HG03196 (cell line): ENCODE results near the gene CFAP65.

Source experiments
- ATAC-seq: cut with Tn5 transposase; IDR thresholded peaks from one replicate; pipeline ENCODE4 v1.9.1; 2021; ENCODE audit not compliant: unreplicated experiment

Gene CFAP65

DNA sequence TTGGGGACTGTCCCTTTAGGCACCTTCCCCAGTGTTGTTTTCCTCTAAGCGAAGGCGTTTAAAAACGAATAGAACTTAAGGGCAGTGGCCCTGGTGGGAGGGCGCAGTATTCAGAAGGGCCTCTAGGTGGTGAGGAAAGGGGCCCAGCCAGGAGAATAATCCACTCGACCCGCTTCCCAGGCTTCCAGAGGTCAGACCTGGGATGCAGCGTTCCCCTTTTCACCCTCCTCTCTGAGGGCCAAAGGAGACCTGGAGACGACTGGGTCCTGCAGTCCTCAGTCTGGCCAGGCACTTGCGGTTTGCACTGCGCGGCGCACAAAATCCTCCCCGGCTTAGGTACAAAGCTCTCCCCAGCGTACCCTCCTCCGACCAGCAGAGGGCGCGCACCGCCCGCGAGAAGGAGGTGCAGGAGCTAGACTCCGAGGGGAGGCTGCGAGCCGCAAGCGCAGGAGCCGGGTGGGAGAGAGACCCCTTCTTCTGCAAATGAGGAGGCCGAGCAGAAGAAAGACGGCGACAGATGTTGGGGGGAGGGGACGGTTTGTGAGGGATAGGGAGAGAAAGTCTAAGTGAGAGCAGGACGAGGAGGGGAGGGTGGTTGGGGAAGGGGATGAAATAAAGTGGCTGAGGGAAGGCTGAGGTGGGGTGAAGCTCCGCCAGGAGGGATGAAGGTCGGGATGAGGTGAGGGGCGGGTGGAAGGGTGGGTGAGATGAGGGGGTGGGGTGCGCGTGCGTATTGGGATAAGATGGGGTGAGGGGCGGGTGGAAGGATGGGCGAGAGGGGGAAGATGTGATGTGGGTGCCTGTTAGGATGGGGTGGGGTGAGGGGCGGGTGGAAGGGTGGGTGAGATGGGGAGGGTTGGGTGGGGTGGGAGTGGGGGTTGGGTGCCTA lies 61.2 kb downstream of the CFAP65 start:
- peak; percentile 92 for ATAC-seq

DNA sequence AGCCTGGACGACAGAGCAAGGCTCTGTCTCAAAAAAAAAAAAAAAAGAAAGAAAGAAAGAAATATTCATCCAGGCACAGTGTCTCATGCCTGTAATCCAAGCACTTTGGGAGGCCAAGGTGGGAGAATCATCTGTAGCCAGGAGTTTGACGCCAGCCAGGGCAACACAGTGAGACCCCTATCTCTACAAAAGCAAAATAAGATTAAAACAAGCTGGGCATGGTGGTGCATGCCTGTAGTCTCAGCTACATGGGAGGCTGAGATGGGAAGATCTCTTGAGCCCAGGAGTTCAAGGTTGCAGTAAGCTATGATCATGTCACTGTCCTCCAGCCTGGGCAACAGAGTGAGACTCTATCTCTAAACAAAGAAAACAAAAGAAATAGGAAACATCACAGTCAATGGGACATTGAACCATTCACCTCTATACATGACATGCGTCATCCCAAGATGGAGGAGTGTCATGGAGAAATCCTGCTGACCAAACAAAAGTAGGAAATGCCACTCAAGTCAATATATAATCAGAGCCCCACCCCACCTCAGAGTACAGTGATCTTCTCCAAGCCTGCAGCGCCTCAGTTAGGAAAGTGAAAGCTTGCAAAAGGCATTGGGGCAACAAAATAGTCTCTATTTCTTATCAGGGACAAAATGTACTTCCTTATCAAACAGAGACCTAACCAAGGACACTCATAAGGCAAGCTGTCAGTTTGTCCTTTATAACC lies 66.1 kb downstream of the CFAP65 start:
- ATAC-seq: no peak

DNA sequence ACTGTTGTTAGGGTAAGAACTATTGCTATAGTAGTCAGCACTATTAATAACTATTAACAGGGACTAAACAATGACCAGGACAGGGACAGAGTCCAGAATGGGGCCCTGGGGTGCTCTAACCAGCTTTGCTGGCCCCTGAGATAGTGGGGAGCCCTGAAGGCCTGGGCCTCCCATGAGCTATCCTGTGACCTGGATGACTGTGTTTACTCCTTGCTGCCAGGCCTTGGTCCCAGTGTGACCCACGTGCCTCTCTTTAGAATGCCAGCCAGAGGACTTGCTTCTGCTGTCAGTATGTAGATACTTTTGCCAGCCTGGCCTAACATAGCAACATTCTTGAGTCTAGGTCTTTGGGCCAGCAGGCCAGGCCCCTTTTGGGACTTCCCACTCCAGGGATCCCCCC lies 70.4 kb downstream of the CFAP65 start:
- no peak for ATAC-seq

DNA sequence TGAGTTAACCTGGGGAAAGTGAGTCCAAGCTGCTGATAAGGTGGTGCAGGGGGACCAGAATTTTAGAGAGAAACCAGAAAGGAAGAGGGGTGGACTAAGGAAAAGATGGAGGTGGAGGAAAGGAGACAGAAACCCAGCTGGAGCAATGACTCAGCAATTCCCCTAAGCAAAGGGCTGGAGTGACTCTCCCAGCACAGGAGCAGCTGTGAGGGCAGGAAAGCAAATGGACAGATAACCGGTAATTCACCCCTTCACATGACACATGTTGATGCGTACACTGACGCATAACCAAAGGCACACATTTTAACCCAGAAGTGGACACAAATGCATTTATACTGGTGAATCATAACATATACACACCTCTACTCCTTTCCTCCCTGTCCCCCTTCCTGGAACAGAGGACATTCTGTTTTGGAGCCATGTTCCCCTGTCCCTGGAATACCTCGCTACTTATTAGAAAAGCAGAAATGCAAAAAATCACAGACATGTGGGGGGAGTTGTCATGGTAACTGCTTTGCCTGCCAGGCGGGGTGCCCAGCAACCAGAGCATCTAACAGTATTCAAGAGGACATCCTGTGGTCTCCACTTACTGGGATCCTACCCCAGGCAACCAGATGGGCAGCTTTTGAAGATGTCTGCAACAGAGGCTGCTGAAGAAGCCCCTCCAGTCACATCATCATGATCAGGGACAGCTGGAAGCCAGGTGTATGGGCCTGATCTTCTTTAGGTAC lies 77.1 kb downstream of the CFAP65 start:
- ATAC-seq: no peak

DNA sequence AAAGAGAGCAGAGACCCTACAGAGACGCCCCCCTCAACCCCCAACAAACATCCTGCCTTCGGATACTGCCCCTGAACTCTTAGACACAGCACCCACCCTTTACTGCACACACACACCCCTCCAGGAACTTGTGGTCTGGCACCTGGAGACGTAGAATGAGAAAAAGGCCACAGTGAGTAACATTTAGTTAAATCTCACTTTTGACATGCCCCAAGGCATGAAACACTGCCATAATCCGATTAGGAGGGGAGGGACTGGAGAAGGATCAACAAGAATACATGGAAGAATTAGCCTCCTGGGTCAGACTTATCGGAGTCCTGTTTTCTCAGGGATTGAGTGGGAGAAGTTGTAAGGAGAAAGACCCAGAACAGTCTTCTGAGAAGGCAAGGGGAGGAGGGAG lies 77.7 kb downstream of the CFAP65 start:
- no peak for ATAC-seq

DNA sequence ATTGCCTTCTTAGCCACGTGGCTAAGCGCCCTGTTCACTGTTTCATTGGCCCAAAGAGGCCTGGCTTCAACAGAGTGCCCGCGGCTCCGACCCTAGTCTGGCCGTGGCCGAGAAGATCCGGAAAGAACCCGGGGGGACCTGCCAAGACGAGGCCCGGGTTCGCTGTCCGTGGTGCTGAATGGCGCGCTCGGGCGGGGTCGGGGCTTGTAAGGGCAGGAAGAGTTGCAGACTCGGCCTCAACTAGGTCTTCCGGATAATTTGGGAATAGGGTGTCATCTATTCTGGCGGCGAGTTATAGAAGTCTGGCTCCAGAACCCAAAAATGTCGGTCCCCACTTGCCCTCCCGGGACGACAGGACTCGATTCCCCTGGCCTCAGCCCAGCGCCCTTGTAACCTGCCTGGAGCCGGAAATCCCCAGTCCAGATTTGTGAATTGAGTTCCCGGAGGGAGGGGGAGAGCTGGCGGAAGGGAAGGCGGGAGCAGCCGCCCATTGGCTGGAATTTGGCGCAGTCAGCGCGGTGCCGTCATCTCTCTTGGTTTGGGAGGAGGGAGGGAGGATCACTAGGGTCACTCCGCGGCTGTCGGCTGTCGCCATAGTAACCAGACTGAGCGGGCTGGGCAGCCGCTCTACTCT lies 78.3 kb downstream of the CFAP65 start:
- no peak for ATAC-seq

DNA sequence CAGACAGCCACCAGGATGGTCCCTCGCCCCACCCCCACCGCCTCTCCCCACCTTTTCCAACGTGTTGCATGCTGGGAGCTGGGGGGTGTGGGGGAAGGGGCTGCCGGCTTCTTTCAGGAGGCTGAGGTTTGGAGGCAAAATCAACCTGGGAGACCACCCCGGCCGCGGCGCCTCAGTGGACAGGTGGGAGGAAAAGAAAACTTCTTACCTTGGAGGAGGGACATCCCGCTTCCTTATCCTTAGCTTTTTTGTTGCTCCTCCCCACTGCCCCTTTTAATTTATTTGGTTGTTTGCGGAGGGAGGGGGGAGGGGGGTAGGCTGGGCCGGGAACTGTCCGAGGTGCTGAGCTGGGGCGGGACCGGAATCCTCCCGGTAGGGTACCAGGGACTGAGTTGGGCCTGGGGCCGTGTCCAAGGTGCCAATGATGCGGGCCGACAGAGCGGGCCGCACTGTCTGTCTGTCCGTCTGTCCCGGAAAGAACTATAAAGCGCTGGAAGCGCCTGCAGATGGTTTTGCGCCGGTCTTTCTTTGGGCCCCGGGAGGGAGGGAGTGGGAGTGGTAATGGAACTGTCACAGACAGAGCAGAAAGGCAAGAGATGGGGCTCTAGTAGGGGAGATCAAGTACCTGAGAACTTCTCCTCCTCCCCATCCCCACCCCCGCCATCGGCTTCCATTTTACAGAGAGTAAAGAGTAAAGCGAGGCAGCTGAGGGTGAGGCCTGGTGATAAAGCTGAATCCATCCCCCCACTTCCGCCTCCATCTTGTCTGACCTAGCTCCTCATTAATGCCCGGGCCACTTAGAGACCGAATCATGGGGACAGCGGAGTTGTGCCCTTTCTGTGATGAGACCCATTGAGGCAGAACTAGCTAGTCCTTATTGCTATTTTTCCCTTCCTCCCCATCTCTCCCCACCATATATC lies 79.4 kb downstream of the CFAP65 start:
- no peak for ATAC-seq

DNA sequence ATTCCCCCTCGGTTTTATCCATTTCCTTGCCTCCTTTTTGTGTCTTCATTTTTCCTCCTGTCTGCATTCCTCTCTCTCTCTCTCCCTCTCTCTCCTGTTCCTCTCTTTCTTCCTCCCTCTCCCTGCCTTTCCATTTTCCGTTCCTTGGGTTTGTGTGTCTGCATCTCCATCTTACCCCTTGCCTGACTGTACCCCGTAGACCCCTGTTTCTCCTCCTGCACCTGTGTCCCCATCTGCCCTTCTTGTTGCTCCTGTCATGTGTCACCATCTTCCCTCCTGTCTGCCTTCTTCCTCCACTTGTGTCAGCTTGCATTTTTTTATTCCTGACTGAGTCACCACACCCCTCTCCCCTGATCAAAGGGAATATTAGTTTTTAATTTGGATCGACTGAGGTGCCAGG lies 80.1 kb downstream of the CFAP65 start:
- ATAC-seq: no peak

DNA sequence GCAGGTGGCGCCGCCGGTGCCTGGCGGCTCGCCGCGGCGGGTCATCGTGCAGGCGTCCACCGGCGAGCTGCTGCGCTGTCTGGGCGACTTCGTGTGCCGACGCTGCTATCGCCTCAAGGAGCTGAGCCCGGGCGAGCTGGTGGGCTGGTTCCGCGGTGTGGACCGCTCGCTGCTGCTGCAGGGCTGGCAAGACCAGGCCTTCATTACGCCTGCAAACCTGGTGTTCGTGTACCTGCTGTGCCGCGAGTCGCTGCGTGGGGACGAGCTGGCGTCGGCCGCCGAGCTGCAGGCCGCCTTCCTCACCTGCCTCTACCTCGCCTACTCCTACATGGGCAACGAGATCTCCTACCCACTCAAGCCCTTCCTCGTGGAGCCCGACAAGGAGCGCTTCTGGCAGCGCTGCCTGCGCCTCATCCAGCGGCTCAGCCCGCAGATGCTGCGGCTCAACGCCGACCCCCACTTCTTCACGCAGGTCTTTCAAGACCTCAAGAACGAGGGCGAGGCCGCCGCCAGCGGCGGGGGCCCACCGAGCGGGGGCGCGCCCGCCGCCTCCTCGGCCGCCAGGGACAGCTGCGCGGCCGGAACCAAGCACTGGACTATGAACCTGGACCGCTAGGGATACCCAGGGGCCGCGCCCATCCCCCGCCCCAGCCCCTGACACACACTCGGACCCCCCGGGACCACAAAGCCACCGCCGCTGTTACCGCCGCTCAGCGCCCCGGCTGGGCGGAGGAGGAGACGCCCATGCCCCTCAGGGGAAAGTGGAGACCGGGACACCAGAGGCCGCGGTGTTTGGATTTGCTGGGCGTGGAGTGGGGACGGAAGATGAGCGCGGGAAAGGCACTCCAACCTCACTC lies 80.8 kb downstream of the CFAP65 start:
- no peak for ATAC-seq

DNA sequence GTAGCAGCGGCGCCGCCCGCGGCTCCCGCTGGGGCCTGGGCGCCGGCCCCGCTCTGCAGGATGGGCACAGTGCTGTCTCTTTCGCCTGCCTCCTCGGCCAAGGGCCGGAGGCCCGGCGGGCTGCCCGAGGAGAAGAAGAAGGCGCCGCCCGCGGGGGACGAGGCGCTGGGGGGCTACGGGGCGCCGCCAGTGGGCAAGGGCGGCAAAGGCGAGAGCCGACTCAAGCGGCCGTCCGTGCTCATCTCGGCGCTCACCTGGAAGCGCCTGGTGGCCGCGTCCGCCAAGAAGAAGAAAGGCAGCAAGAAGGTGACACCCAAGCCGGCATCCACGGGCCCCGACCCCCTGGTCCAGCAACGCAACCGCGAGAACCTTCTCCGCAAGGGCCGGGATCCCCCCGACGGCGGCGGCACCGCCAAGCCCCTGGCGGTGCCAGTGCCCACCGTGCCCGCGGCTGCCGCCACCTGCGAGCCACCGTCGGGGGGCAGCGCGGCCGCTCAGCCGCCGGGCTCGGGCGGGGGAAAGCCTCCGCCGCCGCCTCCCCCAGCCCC lies 81.5 kb downstream of the CFAP65 start:
- no peak for ATAC-seq

DNA sequence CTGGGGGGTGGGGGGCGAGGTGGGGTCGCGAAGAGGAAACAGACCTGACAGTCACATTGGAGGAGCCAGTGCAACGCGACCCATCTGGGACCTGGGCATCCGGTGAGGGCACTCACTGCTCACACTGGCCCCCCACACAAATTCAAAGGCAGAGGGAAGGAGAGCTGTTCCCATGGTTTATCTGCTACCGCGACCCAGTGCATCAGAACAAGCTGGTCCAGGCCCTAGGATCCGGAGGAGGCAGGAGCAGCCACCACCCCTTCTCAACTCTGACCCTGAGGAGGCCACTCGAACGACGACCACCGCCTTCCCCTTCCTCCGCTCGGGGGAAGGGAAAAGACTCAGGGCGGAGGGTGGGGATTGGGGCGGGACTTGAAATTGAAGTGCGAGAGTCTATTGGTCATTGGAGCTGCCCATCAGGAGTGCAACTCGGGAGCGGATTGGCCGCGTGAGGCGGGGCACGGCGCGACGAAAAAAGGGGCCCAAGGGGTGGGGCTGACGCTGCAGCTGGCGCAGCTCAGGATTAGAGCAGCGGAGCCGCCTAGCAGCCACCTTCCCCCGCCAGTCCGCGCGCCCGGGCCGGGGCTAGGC lies 82.1 kb downstream of the CFAP65 start, which contains the start of gene CDK5R2:
CDK5R2 (plus strand) TSS at position 526 of the 591 bp plus-strand sequence. CDS start 155 bp downstream, outside the sequence.
- ATAC-seq: peak; percentile 80

DNA sequence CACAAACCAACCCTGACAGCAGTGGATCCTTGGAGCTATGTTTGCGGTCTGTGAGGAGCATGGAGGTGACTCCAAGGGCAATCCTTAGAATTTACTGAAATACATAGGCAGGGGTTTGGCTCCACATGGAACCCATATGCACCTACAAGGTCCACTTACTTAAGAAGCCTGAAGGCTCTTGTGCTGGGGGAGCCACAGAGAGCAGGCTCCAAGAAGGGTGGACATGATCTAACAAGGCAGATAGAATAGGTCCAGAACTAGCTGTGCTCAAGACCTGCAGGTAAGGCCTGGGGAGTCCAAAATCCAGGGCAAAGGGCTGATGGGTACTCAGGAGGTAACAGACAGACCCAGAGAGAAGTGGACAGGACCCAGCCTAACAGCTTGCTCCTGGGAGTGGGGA lies 83.0 kb downstream of the CFAP65 start:
- no peak for ATAC-seq

DNA sequence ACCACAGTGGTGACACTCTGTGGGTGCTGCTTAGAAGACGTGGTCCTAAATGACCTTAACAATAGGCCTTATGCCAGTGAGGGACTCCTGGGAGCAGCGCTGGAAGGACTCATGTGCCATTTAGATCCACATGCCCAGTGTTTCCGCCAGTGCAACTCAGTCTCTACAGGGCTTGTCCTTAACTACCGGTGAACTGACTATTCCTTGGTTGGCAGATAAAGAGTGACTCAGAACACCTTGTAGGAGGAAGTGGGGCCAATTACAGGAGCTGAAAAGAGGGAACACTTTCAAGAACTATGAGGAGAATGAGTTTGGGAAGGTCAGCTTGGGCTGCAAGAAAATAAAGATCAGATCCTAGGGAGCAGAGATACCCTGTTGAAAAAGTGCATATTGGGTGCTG lies 83.6 kb downstream of the CFAP65 start:
- no peak for ATAC-seq

DNA sequence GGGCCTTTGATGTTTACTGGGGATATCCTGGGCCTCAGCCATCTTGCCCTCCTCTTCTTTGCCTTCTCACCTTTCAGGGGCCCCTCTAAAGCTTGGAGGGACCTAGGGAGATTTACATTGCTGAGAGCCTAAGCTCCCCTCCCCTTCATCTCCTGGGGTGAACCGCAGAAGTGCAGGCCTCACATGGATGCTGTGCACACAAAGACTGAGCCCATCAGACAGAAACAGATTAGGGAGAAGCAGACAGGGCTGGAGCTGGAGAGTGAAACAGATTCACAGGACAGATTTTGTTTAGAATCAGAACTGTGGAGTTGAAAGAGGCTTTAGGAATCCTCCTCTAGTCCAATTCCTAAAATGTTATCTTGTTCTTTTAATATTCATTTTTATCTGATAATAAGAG lies 85.3 kb downstream of the CFAP65 start:
- no peak for ATAC-seq

DNA sequence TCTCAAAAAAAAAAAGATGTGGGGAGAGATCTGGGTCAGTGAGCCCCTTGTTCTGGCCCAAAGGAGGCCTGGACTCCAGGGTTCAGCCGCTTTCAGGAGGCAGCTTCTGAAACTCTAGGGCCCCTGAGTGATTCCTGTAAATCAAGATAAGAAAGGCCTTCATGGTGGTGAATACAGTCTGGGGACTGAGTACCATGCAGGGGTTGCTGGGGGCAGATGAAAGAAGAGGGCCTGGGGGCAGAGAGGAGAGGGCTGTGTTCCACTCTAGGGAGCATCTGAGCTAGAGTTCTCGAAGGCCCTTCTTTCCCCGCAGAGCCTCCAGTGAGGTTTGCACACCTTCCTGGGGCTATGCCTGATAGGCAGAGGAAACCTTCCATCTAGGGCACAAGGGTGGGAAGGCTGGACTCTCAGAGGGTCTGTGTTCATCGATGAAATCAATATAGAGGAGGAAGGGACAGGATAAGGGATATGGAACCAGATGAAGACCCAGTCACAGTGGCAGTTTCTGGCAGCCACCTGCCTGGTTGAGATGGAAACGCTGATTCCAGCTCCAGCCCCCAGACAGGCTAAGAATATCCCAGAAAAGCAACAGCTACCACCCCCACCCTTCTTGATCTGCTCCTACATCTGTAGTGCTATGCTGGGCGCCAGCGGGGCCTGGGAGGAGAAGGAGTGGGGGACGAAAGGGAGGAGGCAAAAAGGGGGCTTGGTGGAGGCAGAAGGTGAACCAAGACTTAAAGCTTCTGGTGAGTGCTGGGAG lies 86.6 kb downstream of the CFAP65 start:
- no peak for ATAC-seq

DNA sequence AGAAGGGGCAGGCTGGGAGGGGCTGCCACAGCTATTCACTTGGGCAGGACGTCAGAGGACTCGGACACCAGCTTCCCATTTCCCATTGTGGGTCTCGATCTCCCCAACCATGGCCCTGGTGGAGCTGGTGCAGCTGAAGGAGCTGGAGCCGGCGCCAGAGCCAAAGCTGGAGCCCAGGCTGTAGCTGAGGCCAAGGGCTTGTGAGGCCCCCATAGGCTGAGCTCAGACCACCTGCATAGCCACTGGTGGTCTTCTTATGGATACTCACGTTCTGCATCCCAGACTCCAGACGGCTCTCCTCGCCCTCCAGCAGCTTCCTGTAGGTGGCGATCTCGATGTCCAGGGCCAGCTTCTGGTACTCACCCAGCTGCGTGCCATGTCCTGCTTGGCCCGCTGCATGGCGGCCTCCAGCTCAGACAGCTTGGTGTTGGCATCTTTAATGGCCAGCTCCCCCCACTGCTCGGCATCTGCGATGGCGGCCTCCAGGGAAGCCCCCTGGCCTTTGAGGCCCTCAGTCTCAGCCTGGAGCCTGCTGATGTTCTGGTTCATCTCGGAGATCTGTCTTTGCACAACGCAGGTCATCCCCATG lies 87.9 kb downstream of the CFAP65 start:
- ATAC-seq: no peak
